Measurements from ENCODE around the gene KHDRBS2.

The KHDRBS2 gene

DNA sequence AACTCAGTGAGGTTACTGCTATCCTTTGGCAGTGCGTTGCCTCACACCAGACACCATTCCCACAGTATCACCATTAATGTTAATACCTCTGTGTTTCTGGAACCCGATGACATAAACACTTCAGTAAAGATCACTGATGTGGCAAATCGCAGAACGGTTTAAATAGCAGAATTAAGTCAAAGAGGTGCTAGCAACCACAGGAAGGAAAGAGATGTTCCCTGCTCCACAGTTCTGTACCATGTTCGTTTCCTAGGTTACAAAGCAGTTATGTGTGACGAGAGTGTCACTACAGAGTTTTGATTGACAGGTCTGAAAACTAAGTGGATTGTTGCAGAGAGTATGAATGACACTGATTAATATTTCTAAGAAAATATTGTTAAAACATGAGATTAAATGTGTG, 272.3 kb downstream of the KHDRBS2 start:
- TF ChIP-seq PKNOX1 (IDR thresholded peaks at IDR 0.05) (0 out of 2 replicates have a peak, but pooled peaks have one; percentile 23), BHLHE40 (IDR thresholded peaks at IDR 0.05; ENCODE audit: borderline replicate concordance) (no peak)
- ChIA-PET POLR2A (no interaction called here), CTCF (no interaction called here)
- no peak for DNase-seq (ENCODE audit: extremely low spot score)

DNA sequence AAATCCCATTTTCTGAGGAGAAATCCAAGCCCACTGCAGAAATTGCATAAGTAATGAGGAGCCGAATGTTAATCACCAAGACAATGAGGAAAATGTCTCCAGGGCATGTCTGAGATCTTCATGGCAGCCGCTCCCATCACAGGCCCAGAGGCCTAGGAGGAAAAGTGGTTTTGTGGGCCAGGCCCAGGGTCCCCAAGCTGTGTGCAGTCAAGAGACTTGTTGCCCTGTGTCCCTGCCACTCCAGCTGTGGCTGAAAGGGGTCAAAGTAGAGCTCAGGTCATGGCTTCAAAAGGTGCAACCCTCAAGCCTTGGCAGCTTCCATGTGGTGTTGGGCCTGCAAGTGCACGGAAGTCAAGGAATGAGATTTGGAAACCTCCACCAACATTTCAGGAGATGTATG, 276.6 kb downstream of the KHDRBS2 start:
- TF ChIP-seq ELF4 (IDR thresholded peaks at IDR 0.05) (no peak), HDGF (IDR thresholded peaks at IDR 0.05; ENCODE audit: borderline replicate concordance) (no peak), NFRKB (IDR thresholded peaks at IDR 0.05) (no peak), TARDBP (IDR thresholded peaks at IDR 0.05) (no peak), BHLHE40 (IDR thresholded peaks at IDR 0.05; ENCODE audit: borderline replicate concordance) (no peak), L3MBTL2 (conservative IDR thresholded peaks at IDR 0.05) (no peak), ARNT (IDR thresholded peaks at IDR 0.05) (no peak), FOXM1 (IDR thresholded peaks at IDR 0.05; ENCODE audit: borderline replicate concordance) (no peak), FOXK2 (IDR thresholded peaks at IDR 0.05) (no peak), CTBP1 (IDR thresholded peaks at IDR 0.05; ENCODE audit: borderline replicate concordance) (no peak), LEF1 (IDR thresholded peaks at IDR 0.05; ENCODE audit: borderline replicate concordance) (no peak), PKNOX1 (IDR thresholded peaks at IDR 0.05) (no peak), ZNF384 (IDR thresholded peaks at IDR 0.05) (no peak), SP1 (IDR thresholded peaks at IDR 0.05) (no peak), FOXA1 (IDR thresholded peaks at IDR 0.05) (no peak), SUZ12 (IDR thresholded peaks at IDR 0.05) (no peak)
- no peak for DNase-seq (ENCODE audit: extremely low spot score)
- CTCF ChIA-PET, result no interaction called here
- POLR2A ChIA-PET, result no interaction called here

DNA sequence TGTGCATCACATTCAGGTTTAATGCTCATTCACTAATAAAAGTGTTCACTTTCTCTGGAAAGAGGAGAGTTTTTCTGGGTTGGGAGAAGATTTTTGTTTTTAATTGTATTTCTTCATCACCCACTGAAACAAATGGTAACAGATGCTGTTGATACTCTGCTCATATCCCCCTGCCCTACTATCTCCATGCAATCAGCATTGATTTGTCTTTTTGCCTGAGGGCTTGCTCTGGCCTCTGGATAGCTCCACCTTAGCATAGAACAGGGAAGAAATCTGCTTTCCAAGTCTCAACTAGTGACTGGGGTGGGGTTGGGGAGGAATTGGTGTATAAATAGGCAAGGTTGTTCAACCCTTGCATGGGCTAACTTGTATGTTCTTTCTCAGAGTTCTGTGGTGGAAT, 296.4 kb downstream of the KHDRBS2 start:
- CTCF ChIA-PET, result no interaction called here
- POLR2A ChIA-PET, result no interaction called here
- DNase-seq (ENCODE audit: extremely low spot score), result no peak
- TF ChIP-seq ZNF384 (IDR thresholded peaks at IDR 0.05) (no peak), HDGF (IDR thresholded peaks at IDR 0.05; ENCODE audit: borderline replicate concordance) (no peak), L3MBTL2 (conservative IDR thresholded peaks at IDR 0.05) (no peak), PKNOX1 (IDR thresholded peaks at IDR 0.05) (no peak), BHLHE40 (IDR thresholded peaks at IDR 0.05; ENCODE audit: borderline replicate concordance) (no peak), SP1 (IDR thresholded peaks at IDR 0.05) (no peak), FOXA1 (IDR thresholded peaks at IDR 0.05) (no peak), FOXM1 (IDR thresholded peaks at IDR 0.05; ENCODE audit: borderline replicate concordance) (no peak), ARNT (IDR thresholded peaks at IDR 0.05) (no peak), ELF4 (IDR thresholded peaks at IDR 0.05) (no peak), SUZ12 (IDR thresholded peaks at IDR 0.05) (no peak), NFRKB (IDR thresholded peaks at IDR 0.05) (no peak), FOXK2 (IDR thresholded peaks at IDR 0.05) (no peak), LEF1 (IDR thresholded peaks at IDR 0.05; ENCODE audit: borderline replicate concordance) (no peak), CTBP1 (IDR thresholded peaks at IDR 0.05; ENCODE audit: borderline replicate concordance) (no peak), TARDBP (IDR thresholded peaks at IDR 0.05) (no peak)

- TF ChIP-seq ZNF384 (IDR thresholded peaks at IDR 0.05) (no peak), ELF4 (IDR thresholded peaks at IDR 0.05) (no peak)
- ChIA-PET POLR2A (no interaction called here), CTCF (no interaction called here)
- DNase-seq (ENCODE audit: extremely low spot score), result no peak
Measured at GRCh38 chr6:61980622-61981021, 305.4 kb downstream of the KHDRBS2 start.

DNA sequence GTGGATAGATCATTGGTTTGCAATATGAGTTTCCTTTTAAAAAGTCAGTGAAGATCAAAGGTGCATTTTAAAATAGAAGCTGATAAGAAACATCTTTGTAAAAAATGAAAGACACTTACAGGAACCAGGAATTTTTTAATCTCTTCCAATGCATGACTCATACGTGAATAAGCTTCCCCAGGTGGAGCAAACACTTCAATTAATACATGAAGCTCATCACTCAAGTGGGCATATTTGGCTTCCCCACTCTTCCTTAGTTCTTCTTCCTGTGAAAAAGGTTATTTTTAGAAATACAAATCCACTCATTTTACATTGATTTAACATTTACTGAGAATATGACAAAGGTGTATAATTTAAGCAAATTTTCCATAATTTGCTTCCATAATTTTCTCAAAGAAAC, 308.1 kb downstream of the KHDRBS2 start:
- DNase-seq (ENCODE audit: extremely low spot score), result no peak
- CTCF ChIA-PET, result interaction anchor here (0.7 kb wide), 1 partner anchor 1114 kb away, joined by 3 read pairs; no protein-coding TSS in a partner anchor
- TF ChIP-seq TARDBP (IDR thresholded peaks at IDR 0.05) (no peak), LEF1 (IDR thresholded peaks at IDR 0.05; ENCODE audit: borderline replicate concordance) (no peak), ELF4 (IDR thresholded peaks at IDR 0.05) (no peak), NFRKB (IDR thresholded peaks at IDR 0.05) (no peak), FOXA1 (IDR thresholded peaks at IDR 0.05) (no peak), CTBP1 (IDR thresholded peaks at IDR 0.05; ENCODE audit: borderline replicate concordance) (no peak), SUZ12 (IDR thresholded peaks at IDR 0.05) (no peak), FOXK2 (IDR thresholded peaks at IDR 0.05) (no peak), HDGF (IDR thresholded peaks at IDR 0.05; ENCODE audit: borderline replicate concordance) (no peak), ARNT (IDR thresholded peaks at IDR 0.05) (no peak)
- POLR2A ChIA-PET, result no interaction called here

GRCh38 chr6:61977099-61977498, 308.9 kb downstream of the KHDRBS2 start:
- ChIA-PET POLR2A (no interaction called here), CTCF (no interaction called here)
- DNase-seq (ENCODE audit: extremely low spot score), result no peak
- TF ChIP-seq SUZ12 (IDR thresholded peaks at IDR 0.05) (no peak), BHLHE40 (IDR thresholded peaks at IDR 0.05; ENCODE audit: borderline replicate concordance) (no peak), FOXA1 (IDR thresholded peaks at IDR 0.05) (no peak), ARNT (IDR thresholded peaks at IDR 0.05) (no peak), LEF1 (IDR thresholded peaks at IDR 0.05; ENCODE audit: borderline replicate concordance) (no peak), ELF4 (IDR thresholded peaks at IDR 0.05) (no peak), CTBP1 (IDR thresholded peaks at IDR 0.05; ENCODE audit: borderline replicate concordance) (no peak), FOXM1 (IDR thresholded peaks at IDR 0.05; ENCODE audit: borderline replicate concordance) (no peak), ZNF384 (IDR thresholded peaks at IDR 0.05) (no peak), SP1 (IDR thresholded peaks at IDR 0.05) (no peak), TARDBP (IDR thresholded peaks at IDR 0.05) (no peak), HDGF (IDR thresholded peaks at IDR 0.05; ENCODE audit: borderline replicate concordance) (no peak)

GRCh38 chr6:61959196-61959595, 326.8 kb downstream of the KHDRBS2 start:
- POLR2A ChIA-PET, result no interaction called here
- CTCF ChIA-PET, result no interaction called here
- TF ChIP-seq ELF4 (IDR thresholded peaks at IDR 0.05), result no peak
- TF ChIP-seq NFRKB (IDR thresholded peaks at IDR 0.05), result no peak
- no peak for TF ChIP-seq LEF1 (IDR thresholded peaks at IDR 0.05; ENCODE audit: borderline replicate concordance)
- TF ChIP-seq ZNF384 (IDR thresholded peaks at IDR 0.05), result no peak
- no peak for TF ChIP-seq TARDBP (IDR thresholded peaks at IDR 0.05)
- no peak for TF ChIP-seq PKNOX1 (IDR thresholded peaks at IDR 0.05)
- no peak for TF ChIP-seq SUZ12 (IDR thresholded peaks at IDR 0.05)
- TF ChIP-seq FOXM1 (IDR thresholded peaks at IDR 0.05; ENCODE audit: borderline replicate concordance), result no peak
- TF ChIP-seq FOXA1 (IDR thresholded peaks at IDR 0.05), result no peak
- TF ChIP-seq L3MBTL2 (conservative IDR thresholded peaks at IDR 0.05), result no peak
- TF ChIP-seq ARNT (IDR thresholded peaks at IDR 0.05), result no peak
- TF ChIP-seq HDGF (IDR thresholded peaks at IDR 0.05; ENCODE audit: borderline replicate concordance), result no peak
- no peak for TF ChIP-seq BHLHE40 (IDR thresholded peaks at IDR 0.05; ENCODE audit: borderline replicate concordance)
- no peak for TF ChIP-seq CTBP1 (IDR thresholded peaks at IDR 0.05; ENCODE audit: borderline replicate concordance)
- no peak for TF ChIP-seq SP1 (IDR thresholded peaks at IDR 0.05)
- TF ChIP-seq FOXK2 (IDR thresholded peaks at IDR 0.05), result no peak
- DNase-seq (ENCODE audit: extremely low spot score), result no peak
